Measurements from ENCODE around the gene ZMYND8.
A peak's percentile ranks its signal among the peaks of the same experiment; 100 is the strongest.

DNA sequence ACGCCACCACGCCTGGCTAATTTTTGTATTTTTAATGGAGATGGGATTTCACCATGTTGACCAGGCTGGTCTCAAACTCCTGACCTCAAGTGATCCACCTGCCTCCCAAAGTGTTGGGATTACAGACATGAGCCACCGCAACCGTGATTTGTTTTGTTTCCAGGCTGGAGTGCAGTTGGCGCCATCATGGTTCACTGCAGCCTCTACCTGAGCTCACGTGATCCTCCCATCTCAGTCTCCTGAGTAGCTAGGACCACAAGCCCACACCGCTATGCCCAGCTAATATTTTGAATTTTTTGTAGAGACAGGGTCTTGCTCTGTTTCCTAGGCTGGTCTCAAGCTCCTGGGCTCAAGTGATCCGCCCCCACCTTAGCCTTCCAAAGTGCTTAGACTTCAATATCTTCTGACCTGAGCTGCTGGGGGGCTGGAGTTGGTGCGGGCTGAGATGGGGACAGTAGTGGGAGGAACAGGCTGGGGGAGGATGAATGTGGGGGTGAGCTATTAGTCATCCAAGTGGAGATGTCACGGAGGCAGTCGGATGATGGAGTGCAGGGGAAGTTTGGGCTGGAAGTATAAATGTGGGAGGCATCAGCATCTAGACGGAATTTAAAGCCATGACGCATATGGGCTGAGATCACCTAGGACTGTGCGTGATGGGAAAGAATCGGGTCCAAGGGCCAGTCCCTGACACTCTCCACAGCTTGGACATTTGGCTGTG, 23.1 kb upstream of the ZMYND8 start:
- TF ChIP-seq, protein P1, sequence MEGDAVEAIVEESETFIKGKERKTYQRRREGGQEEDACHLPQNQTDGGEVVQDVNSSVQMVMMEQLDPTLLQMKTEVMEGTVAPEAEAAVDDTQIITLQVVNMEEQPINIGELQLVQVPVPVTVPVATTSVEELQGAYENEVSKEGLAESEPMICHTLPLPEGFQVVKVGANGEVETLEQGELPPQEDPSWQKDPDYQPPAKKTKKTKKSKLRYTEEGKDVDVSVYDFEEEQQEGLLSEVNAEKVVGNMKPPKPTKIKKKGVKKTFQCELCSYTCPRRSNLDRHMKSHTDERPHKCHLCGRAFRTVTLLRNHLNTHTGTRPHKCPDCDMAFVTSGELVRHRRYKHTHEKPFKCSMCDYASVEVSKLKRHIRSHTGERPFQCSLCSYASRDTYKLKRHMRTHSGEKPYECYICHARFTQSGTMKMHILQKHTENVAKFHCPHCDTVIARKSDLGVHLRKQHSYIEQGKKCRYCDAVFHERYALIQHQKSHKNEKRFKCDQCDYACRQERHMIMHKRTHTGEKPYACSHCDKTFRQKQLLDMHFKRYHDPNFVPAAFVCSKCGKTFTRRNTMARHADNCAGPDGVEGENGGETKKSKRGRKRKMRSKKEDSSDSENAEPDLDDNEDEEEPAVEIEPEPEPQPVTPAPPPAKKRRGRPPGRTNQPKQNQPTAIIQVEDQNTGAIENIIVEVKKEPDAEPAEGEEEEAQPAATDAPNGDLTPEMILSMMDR (conservative IDR thresholded peaks at IDR 0.05; ENCODE audit: low read depth, low read length) = no peak
- TF ChIP-seq POLR2A (IDR thresholded peaks at IDR 0.05; ENCODE audit: low read depth, low read length) (no peak; the same call in 1 of the 2 replicates), RAD21 (IDR thresholded peaks at IDR 0.05; ENCODE audit: low read length) (no peak; the same call in none of the 2 replicates), CEBPB (IDR thresholded peaks at IDR 0.05; ENCODE audit: low read depth, low read length) (no peak), NFE2L2 (IDR thresholded peaks at IDR 0.05; ENCODE audit: low read depth, low read length) (no peak), SMC3 (IDR thresholded peaks at IDR 0.05; ENCODE audit: low read depth, low read length) (no peak), CHD1 (IDR thresholded peaks at IDR 0.05; ENCODE audit: low read depth, low read length) (no peak), RFX5 (IDR thresholded peaks at IDR 0.05; ENCODE audit: low read depth, low read length) (no peak), BHLHE40 (IDR thresholded peaks at IDR 0.05; ENCODE audit: low read depth, low read length) (0 out of 2 replicates have a peak, but pooled peaks have one; percentile 1), MAFK (IDR thresholded peaks at IDR 0.05; ENCODE audit: low read depth, low read length) (no peak), FOS (IDR thresholded peaks at IDR 0.05; ENCODE audit: low read depth, low read length) (peak; percentile 85)
- TF ChIP-seq, protein P2, sequence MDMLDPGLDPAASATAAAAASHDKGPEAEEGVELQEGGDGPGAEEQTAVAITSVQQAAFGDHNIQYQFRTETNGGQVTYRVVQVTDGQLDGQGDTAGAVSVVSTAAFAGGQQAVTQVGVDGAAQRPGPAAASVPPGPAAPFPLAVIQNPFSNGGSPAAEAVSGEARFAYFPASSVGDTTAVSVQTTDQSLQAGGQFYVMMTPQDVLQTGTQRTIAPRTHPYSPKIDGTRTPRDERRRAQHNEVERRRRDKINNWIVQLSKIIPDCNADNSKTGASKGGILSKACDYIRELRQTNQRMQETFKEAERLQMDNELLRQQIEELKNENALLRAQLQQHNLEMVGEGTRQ (IDR thresholded peaks at IDR 0.05; ENCODE audit: low read depth, low read length) = no peak
- TF ChIP-seq, protein P3, sequence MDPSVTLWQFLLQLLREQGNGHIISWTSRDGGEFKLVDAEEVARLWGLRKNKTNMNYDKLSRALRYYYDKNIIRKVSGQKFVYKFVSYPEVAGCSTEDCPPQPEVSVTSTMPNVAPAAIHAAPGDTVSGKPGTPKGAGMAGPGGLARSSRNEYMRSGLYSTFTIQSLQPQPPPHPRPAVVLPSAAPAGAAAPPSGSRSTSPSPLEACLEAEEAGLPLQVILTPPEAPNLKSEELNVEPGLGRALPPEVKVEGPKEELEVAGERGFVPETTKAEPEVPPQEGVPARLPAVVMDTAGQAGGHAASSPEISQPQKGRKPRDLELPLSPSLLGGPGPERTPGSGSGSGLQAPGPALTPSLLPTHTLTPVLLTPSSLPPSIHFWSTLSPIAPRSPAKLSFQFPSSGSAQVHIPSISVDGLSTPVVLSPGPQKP (IDR thresholded peaks at IDR 0.05; ENCODE audit: borderline replicate concordance, low read depth, low read length) = no peak

Data from IMR-90 (cell line).